ENCODE data around the gene LYRM1. TPM values are rescaled to one million over a fixed set of nuclear protein-coding genes. Genes with fewer than 3 reads are reported as not detected.
"Not testable (repeated sequence)": the region's sequence is repeated elsewhere in the genome, so short reads cannot be mapped to it uniquely, and the experiment has no call there.

LYRM1 gene
- total RNA-seq, 1 experiment from 2014 or later: 87.4 TPM

DNA sequence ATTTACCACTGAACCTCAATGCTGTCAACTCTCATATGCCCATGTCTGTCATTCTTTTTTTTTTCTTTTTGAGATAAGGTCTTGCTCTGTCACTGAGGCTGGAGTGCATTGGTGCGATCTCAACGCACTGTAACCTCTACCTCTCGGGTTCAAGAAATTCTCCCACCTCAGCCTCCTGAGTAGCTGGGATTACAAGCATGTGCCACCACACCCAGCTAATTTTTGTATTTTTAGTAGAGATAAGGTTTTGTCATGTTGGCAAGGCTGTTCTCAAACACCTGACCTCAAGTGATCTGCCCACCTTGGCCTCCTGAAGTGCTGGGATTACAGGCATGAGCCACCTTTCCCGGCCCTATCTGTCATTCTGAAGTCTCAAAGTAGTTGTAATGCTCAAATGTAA is 72.6 kb downstream of the LYRM1 start:
- DNase-seq (ENCODE audit: low read depth): not testable (repeated sequence)

Other genes starting within 250 kb of the LYRM1 start
- not detected in 2 replicates for gene ACSM1, start 203.1 kb upstream of the LYRM1 start, total RNA-seq (2014; rRNA removed)
- 45.8 and 59.9 TPM in 2 replicates for gene THUMPD1, start 159.0 kb upstream of the LYRM1 start, total RNA-seq (2014; rRNA removed)
- 0.77 TPM in 1 of 2 replicates, not detected in the other for gene ACSM3, start 136.8 kb upstream of the LYRM1 start, total RNA-seq (2014; rRNA removed)
- 41.1 and 43.5 TPM in 2 replicates for gene ERI2, start 94.3 kb upstream of the LYRM1 start, total RNA-seq (2014; rRNA removed)
- gene REXO5, start 94.2 kb upstream of the LYRM1 start, total RNA-seq (2014; rRNA removed): 29.4 and 33.5 TPM in 2 replicates
- gene DCUN1D3, start 413 bp upstream of the LYRM1 start, total RNA-seq (2014; rRNA removed): 28.2 and 30.0 TPM in 2 replicates